IPS-18c (cell line): ENCODE data around the gene OR1F1.

ENCODE experiments used
- H3K4me3 ChIP-seq: 2 replicates; pipeline ENCODE4 v1.7.0; 2013; ENCODE audit warnings: low read depth, mild to moderate bottlenecking, low read length, moderate library complexity; ENCODE audit not compliant: insufficient read depth
- H3K9me3 ChIP-seq: one replicate; pipeline ENCODE4 v1.6.1; 2013; ENCODE audit warnings: mild to moderate bottlenecking, low read length, moderate library complexity; ENCODE audit not compliant: control insufficient read depth, insufficient read depth

The OR1F1 gene

GRCh38 chr16:3212567-3212966 lies 24.6 kb downstream of the OR1F1 start:
- no peak overlapping the region for H3K4me3 ChIP-seq
- peaks cover 2% of the 10 kb centered on the region for H3K9me3 ChIP-seq

GRCh38 chr16:3214904-3215600 lies 27.0 kb downstream of the OR1F1 start:
- Histone ChIP-seq H3K4me3 (no peak overlapping the region), H3K9me3 (peaks cover 2% of the 10 kb centered on the region)

GRCh38 chr16:3215601-3216262 lies 27.7 kb downstream of the OR1F1 start:
- Histone ChIP-seq H3K4me3 (no peak overlapping the region), H3K9me3 (peaks cover 2% of the 10 kb centered on the region)

GRCh38 chr16:3216263-3216640 lies 28.2 kb downstream of the OR1F1 start:
- Histone ChIP-seq H3K4me3 (no peak overlapping the region), H3K9me3 (peaks cover 2% of the 10 kb centered on the region)

GRCh38 chr16:3220839-3221238 lies 32.8 kb downstream of the OR1F1 start:
- Histone ChIP-seq H3K9me3 (peaks cover 8% of the 10 kb centered on the region), H3K4me3 (no peak overlapping the region)

GRCh38 chr16:3223913-3224515 lies 36.0 kb downstream of the OR1F1 start:
- H3K9me3 ChIP-seq: peaks cover 9% of the 10 kb centered on the region
- H3K4me3 ChIP-seq: no peak overlapping the region

GRCh38 chr16:3234543-3234856 lies 46.5 kb downstream of the OR1F1 start:
- Histone ChIP-seq H3K4me3 (peak overlapping the region; percentile 99), H3K9me3 (no peaks in the 10 kb centered on the region)

- H3K9me3 ChIP-seq: no peaks in the 10 kb centered on the region
- H3K4me3 ChIP-seq: peak within 1 kb of the TSS; percentile 99
Observed at GRCh38 chr16:3234857-3235561, 47.0 kb downstream of the OR1F1 start, which contains the start of gene ZNF200. Gene ZNF200 (minus strand): TSS chr16:3235158. CDS start chr16:3233755, 1,403 bp downstream.

GRCh38 chr16:3235856-3236669 lies 48.1 kb downstream of the OR1F1 start:
- Histone ChIP-seq H3K4me3 (no peak overlapping the region), H3K9me3 (no peaks in the 10 kb centered on the region)

GRCh38 chr16:3241761-3242160 lies 53.8 kb downstream of the OR1F1 start:
- H3K9me3 ChIP-seq: no peaks in the 10 kb centered on the region
- H3K4me3 ChIP-seq: no peak overlapping the region

- H3K9me3 ChIP-seq: no peaks in the 10 kb centered on the region
- no peak overlapping the region for H3K4me3 ChIP-seq
Observed at GRCh38 chr16:3242709-3243108, 54.7 kb downstream of the OR1F1 start.

- no peaks in the 10 kb centered on the region for H3K9me3 ChIP-seq
- no peak overlapping the region for H3K4me3 ChIP-seq
Observed at GRCh38 chr16:3243882-3244281, 55.9 kb downstream of the OR1F1 start.

GRCh38 chr16:3246002-3246401 lies 58.0 kb downstream of the OR1F1 start:
- Histone ChIP-seq H3K9me3 (peaks cover under 1% of the 10 kb centered on the region), H3K4me3 (no peak overlapping the region)

- Histone ChIP-seq H3K9me3 (peaks cover 3% of the 10 kb centered on the region), H3K4me3 (no peak overlapping the region)
Observed at GRCh38 chr16:3246876-3247275, 58.9 kb downstream of the OR1F1 start.

GRCh38 chr16:3248596-3248995 lies 60.6 kb downstream of the OR1F1 start:
- no peak overlapping the region for H3K4me3 ChIP-seq
- H3K9me3 ChIP-seq: peaks cover 3% of the 10 kb centered on the region

GRCh38 chr16:3249020-3249419 lies 61.0 kb downstream of the OR1F1 start:
- H3K9me3 ChIP-seq: peaks cover 3% of the 10 kb centered on the region
- no peak overlapping the region for H3K4me3 ChIP-seq

- peaks cover 3% of the 10 kb centered on the region for H3K9me3 ChIP-seq
- no peak overlapping the region for H3K4me3 ChIP-seq
Observed at GRCh38 chr16:3249451-3249850, 61.4 kb downstream of the OR1F1 start.
